K562 (cell line): ENCODE measurements around the gene MCOLN2.

Experiments used
- CC2D1A ChIP-seq: fragments of 450-650 bp; IDR thresholded peaks from 2 replicates; pipeline ENCODE4 v1.6.1; 2017; ENCODE audit warnings: mild to moderate bottlenecking
- HCFC1 ChIP-seq: IDR thresholded peaks from 2 replicates; pipeline ENCODE4 v1.6.1; 2012; ENCODE audit warnings: low read depth, low read length, improper control_type of control experiment
- HDAC8 ChIP-seq: fragments of 450-650 bp; IDR thresholded peaks from 2 replicates; pipeline ENCODE4 v1.6.1; 2016; ENCODE audit warnings: mild to moderate bottlenecking, missing genetic modification characterization, moderate library complexity, missing compliant biosample characterization
- NR2C2 ChIP-seq, 2 experiments: fragments of 200-800 bp in 1 of 2; sonication (Bioruptor generic) in 1 of 2; sonication (generic) in 1 of 2; formaldehyde crosslinking in 1 of 2; IDR thresholded peaks; 2 replicates each; pipeline versions ENCODE4 v1.6.1 to v1.8.0; 2016 to 2022; ENCODE audit warnings: mild to moderate bottlenecking in 1 of 2, missing compliant biosample characterization in 1 of 2, missing genetic modification characterization in 1 of 2, missing genetic modification reagents in 1 of 2
- POLR2A ChIP-seq: fragments of 450-650 bp; conservative IDR thresholded peaks from 2 replicates; pipeline ENCODE4 v1.6.1; 2016
- POLR2AphosphoS5 ChIP-seq: IDR thresholded peaks from 2 replicates; pipeline ENCODE4 v1.6.1; 2011; ENCODE audit warnings: mild to moderate bottlenecking, low read depth, low read length, moderate library complexity; ENCODE audit not compliant: control insufficient read depth, insufficient read depth
- RNF2 ChIP-seq: sonication (generic); IDR thresholded peaks from 2 replicates; pipeline ENCODE4 v1.6.1; 2016
- SP1 ChIP-seq: sonication (generic); formaldehyde crosslinking; IDR thresholded peaks from 2 replicates; pipeline ENCODE4 v1.8.1; 2022; ENCODE audit warnings: mild to moderate bottlenecking, missing genetic modification reagents
- TEAD4 ChIP-seq, 2 experiments: sonication (generic) in 1 of 2; formaldehyde crosslinking in 1 of 2; IDR thresholded peaks; 2 replicates each; pipeline versions ENCODE4 v1.6.1 to v1.8.0; 2012 to 2022; ENCODE audit warnings: borderline replicate concordance in 1 of 2, inconsistent platforms in 1 of 2, low read length in 1 of 2, mild to moderate bottlenecking in 1 of 2, missing genetic modification reagents in 1 of 2
- YY1 ChIP-seq, 3 experiments: IDR thresholded peaks; 2 replicates each; pipeline ENCODE4 v1.6.1; 2011; ENCODE audit warnings: low read length in 2 of 3, mild to moderate bottlenecking in 2 of 3, moderate library complexity in 2 of 3, borderline replicate concordance in 1 of 3, control low read depth in 1 of 3, low read depth in 1 of 3; ENCODE audit not compliant: insufficient read depth in 3 of 3, insufficient replicate concordance in 2 of 3, control insufficient read depth in 1 of 3, insufficient read length in 1 of 3; ENCODE audit errors: extremely low read depth in 1 of 3
- ZBTB49 ChIP-seq: sonication (generic); formaldehyde crosslinking; IDR thresholded peaks from 2 replicates; pipeline ENCODE4 v1.8.0; 2022; ENCODE audit warnings: missing genetic modification reagents, mild to moderate bottlenecking, borderline replicate concordance
- TF ChIP-seq, protein P1 (sequence below): sonication (generic); formaldehyde crosslinking; IDR thresholded peaks from 2 replicates; pipeline ENCODE4 v1.8.1; 2023; ENCODE audit warnings: mild to moderate bottlenecking, missing genetic modification reagents
- TF ChIP-seq, protein P2 (sequence below): fragments of 250-450 bp; sonication (Bioruptor Pico); IDR thresholded peaks from 2 replicates; pipeline ENCODE4 v1.6.1; 2021; ENCODE audit warnings: mild to moderate bottlenecking

DNA sequence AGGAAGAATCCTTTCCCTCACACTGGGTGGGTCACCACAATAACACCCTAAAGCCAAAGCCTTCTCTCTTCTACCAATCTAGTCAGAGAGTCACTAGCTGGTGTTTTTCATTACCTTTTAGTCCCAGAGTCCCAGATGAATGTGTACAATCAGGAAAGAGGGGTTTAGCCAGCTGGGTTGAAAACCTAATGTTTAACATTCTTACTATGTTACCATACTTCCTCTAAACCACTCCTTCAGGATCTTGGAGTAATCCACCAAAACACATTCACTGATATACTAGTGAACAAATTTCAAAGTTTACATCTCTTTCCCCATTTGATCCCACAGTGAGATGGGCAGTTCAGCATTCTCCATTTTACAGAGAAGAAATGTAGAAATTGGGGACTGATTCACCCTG lies 113.6 kb downstream of the MCOLN2 start:
- TF ChIP-seq CC2D1A: no peak
- no peak for TF ChIP-seq TEAD4 (IDR thresholded peaks at IDR 0.05; ENCODE audit: low read length)
- TF ChIP-seq TEAD4 (CRISPR knock-in tag; IDR thresholded peaks at IDR 0.05; ENCODE audit: borderline replicate concordance): no peak
- TF ChIP-seq POLR2A: no peak
- TF ChIP-seq POLR2AphosphoS5: no peak
- no peak for TF ChIP-seq SP1 (CRISPR knock-in tag)
- TF ChIP-seq, protein P1, sequence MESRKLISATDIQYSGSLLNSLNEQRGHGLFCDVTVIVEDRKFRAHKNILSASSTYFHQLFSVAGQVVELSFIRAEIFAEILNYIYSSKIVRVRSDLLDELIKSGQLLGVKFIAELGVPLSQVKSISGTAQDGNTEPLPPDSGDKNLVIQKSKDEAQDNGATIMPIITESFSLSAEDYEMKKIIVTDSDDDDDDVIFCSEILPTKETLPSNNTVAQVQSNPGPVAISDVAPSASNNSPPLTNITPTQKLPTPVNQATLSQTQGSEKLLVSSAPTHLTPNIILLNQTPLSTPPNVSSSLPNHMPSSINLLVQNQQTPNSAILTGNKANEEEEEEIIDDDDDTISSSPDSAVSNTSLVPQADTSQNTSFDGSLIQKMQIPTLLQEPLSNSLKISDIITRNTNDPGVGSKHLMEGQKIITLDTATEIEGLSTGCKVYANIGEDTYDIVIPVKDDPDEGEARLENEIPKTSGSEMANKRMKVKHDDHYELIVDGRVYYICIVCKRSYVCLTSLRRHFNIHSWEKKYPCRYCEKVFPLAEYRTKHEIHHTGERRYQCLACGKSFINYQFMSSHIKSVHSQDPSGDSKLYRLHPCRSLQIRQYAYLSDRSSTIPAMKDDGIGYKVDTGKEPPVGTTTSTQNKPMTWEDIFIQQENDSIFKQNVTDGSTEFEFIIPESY: no peak
- no peak for TF ChIP-seq YY1 (IDR thresholded peaks at IDR 0.05; ENCODE audit: borderline replicate concordance in 1 of 3, control insufficient read depth in 1 of 3, extremely low read depth in 1 of 3, insufficient read depth in 3 of 3, insufficient read length in 1 of 3, insufficient replicate concordance in 2 of 3, low read depth in 1 of 3, low read length in 2 of 3)
- TF ChIP-seq HDAC8: no peak
- TF ChIP-seq RNF2: no peak
- no peak for TF ChIP-seq HCFC1
- no peak for TF ChIP-seq ZBTB49 (CRISPR knock-in tag)
- TF ChIP-seq, protein P2, sequence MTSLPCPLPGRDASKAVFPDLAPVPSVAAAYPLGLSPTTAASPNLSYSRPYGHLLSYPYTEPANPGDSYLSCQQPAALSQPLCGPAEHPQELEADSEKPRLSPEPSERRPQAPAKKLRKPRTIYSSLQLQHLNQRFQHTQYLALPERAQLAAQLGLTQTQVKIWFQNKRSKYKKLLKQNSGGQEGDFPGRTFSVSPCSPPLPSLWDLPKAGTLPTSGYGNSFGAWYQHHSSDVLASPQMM: no peak
- no peak for TF ChIP-seq NR2C2 (CRISPR knock-in tag; IDR thresholded peaks at IDR 0.05)
- no peak for TF ChIP-seq NR2C2 (tag; IDR thresholded peaks at IDR 0.05)
